SK-N-SH treated with all-trans-retinoic acid at 6 μM for 48 hours (cell line): ENCODE results near the gene BRMS1.
"Not testable (repeated sequence)": the region's sequence is repeated elsewhere in the genome, so short reads cannot be mapped to it uniquely, and the experiment has no call there.

ENCODE experiments used
- ATAC-seq: fragments of 200-7000 bp; cut with Tn5 transposase; 3 replicates; pipeline ENCODE4 v1.9.1; 2020; ENCODE audit warnings: mild to moderate bottlenecking, moderate library complexity
- ARNTL ChIP-seq: fragments of 450-650 bp; formaldehyde crosslinking; IDR thresholded peaks from 2 replicates; pipeline ENCODE4 v1.5.0; 2020; ENCODE audit warnings: low read depth, mild to moderate bottlenecking, moderate library complexity, borderline replicate concordance
- BACH2 ChIP-seq: fragments of 250-450 bp; sonication (Bioruptor Pico); IDR thresholded peaks from 2 replicates; pipeline ENCODE4 v1.9.0; 2021; ENCODE audit warnings: mild to moderate bottlenecking, borderline replicate concordance
- CREB5 ChIP-seq: fragments of 250-450 bp; sonication (Bioruptor Pico); IDR thresholded peaks from 2 replicates; pipeline ENCODE4 v1.5.1; 2020; ENCODE audit warnings: low read depth, mild to moderate bottlenecking, moderate library complexity
- CSDC2 ChIP-seq: fragments of 250-450 bp; sonication (Bioruptor Pico); IDR thresholded peaks from 2 replicates; pipeline ENCODE4 v1.5.0; 2020; ENCODE audit warnings: mild to moderate bottlenecking, moderate library complexity
- ESRRG ChIP-seq: fragments of 250-450 bp; sonication (Bioruptor Pico); IDR thresholded peaks from 2 replicates; pipeline ENCODE4 v1.6.1; 2021; ENCODE audit warnings: mild to moderate bottlenecking
- GLIS3 ChIP-seq: fragments of 250-450 bp; sonication (Bioruptor Pico); IDR thresholded peaks from 2 replicates; pipeline ENCODE4 v1.5.0; 2020; ENCODE audit warnings: mild to moderate bottlenecking, moderate library complexity
- ISL1 ChIP-seq: fragments of 250-450 bp; sonication (Bioruptor Pico); IDR thresholded peaks from 2 replicates; pipeline ENCODE4 v2.1.2; 2022; ENCODE audit warnings: mild to moderate bottlenecking, moderate library complexity
- OSR1 ChIP-seq: fragments of 250-450 bp; sonication (Bioruptor Pico); IDR thresholded peaks from 2 replicates; pipeline ENCODE4 v1.8.0; 2022; ENCODE audit warnings: moderate library complexity, mild to moderate bottlenecking, inconsistent platforms
- PPARA ChIP-seq: fragments of 250-450 bp; sonication (Bioruptor Pico); IDR thresholded peaks from 2 replicates; pipeline ENCODE4 v1.5.0; 2020; ENCODE audit warnings: mild to moderate bottlenecking, borderline replicate concordance
- SNAI2 ChIP-seq: fragments of 250-450 bp; sonication (Bioruptor Pico); IDR thresholded peaks from 2 replicates; pipeline ENCODE4 v1.5.0; 2020; ENCODE audit warnings: mild to moderate bottlenecking, moderate library complexity
- TCF4 ChIP-seq: fragments of 250-450 bp; sonication (Bioruptor Pico); IDR thresholded peaks from 2 replicates; pipeline ENCODE4 v1.8.0; 2021; ENCODE audit warnings: mild to moderate bottlenecking, moderate library complexity, borderline replicate concordance
- TOX ChIP-seq: fragments of 250-450 bp; sonication (Bioruptor Pico); IDR thresholded peaks from 2 replicates; pipeline ENCODE4 v1.8.0; 2021; ENCODE audit warnings: mild to moderate bottlenecking, moderate library complexity, borderline replicate concordance
- TSHZ2 ChIP-seq: fragments of 250-450 bp; sonication (Bioruptor Pico); IDR thresholded peaks from 2 replicates; pipeline ENCODE4 v1.5.0; 2020; ENCODE audit warnings: mild to moderate bottlenecking, moderate library complexity
- ZC3H10 ChIP-seq: fragments of 250-450 bp; sonication (Bioruptor Pico); IDR thresholded peaks from 2 replicates; pipeline ENCODE4 v1.5.1; 2021; ENCODE audit warnings: mild to moderate bottlenecking, moderate library complexity
- ZFP3 ChIP-seq: fragments of 250-450 bp; sonication (Bioruptor Pico); IDR thresholded peaks from 2 replicates; pipeline ENCODE4 v1.5.0; 2020; ENCODE audit warnings: mild to moderate bottlenecking, moderate library complexity
- ZFP30 ChIP-seq: fragments of 450-650 bp; formaldehyde crosslinking; IDR thresholded peaks from 2 replicates; pipeline ENCODE4 v1.5.0; 2022; ENCODE audit warnings: mild to moderate bottlenecking, moderate library complexity
- ZNF565 ChIP-seq: fragments of 450-650 bp; formaldehyde crosslinking; conservative IDR thresholded peaks from 2 replicates; pipeline ENCODE4 v1.5.0; 2020; ENCODE audit warnings: low read depth, mild to moderate bottlenecking, moderate library complexity
- ZNF70 ChIP-seq: fragments of 450-650 bp; formaldehyde crosslinking; IDR thresholded peaks from 2 replicates; pipeline ENCODE4 v1.5.0; 2020; ENCODE audit warnings: mild to moderate bottlenecking, moderate library complexity
- ZNF8 ChIP-seq: fragments of 450-650 bp; formaldehyde crosslinking; IDR thresholded peaks from 2 replicates; pipeline ENCODE4 v1.5.0; 2020; ENCODE audit warnings: mild to moderate bottlenecking, moderate library complexity
- TF ChIP-seq, protein P1 (sequence below): fragments of 250-450 bp; sonication (Bioruptor Pico); IDR thresholded peaks from 2 replicates; pipeline ENCODE4 v1.5.1; 2021; ENCODE audit warnings: mild to moderate bottlenecking, moderate library complexity
- TF ChIP-seq, protein P2 (sequence below): fragments of 250-450 bp; sonication (Bioruptor Pico); IDR thresholded peaks from 2 replicates; pipeline ENCODE4 v1.8.0; 2021; ENCODE audit warnings: low read depth, mild to moderate bottlenecking, moderate library complexity, borderline replicate concordance

BRMS1 gene

GRCh38 chr11:66320748-66321147 lies 24.2 kb downstream of the BRMS1 start:
- not testable (repeated sequence) for ATAC-seq

- ATAC-seq, result not testable (repeated sequence)
Measured at GRCh38 chr11:66320289-66320688, 24.6 kb downstream of the BRMS1 start.

DNA sequence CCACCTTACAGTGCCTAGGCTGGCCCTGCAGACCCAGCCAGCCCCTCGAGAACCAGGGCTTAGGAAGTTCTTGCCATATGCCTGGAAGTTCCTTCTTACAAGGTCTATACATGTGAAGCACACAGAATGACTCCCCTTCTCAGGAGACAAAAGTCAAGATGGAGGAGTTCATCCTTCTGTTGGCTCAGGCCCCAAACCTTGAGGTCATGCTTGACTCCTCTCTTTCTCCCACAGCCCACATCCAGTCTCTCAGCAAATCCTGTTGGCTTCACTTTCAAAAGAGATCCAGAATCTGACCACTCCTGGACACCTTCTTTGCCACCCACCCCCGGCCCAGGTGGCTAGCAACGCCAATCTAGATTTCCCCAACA lies 26.3 kb downstream of the BRMS1 start:
- TF ChIP-seq CSDC2 (CRISPR knock-in tag), result no peak
- TF ChIP-seq ZC3H10 (CRISPR knock-in tag), result no peak
- no peak for TF ChIP-seq SNAI2 (CRISPR knock-in tag)
- no peak for TF ChIP-seq CREB5 (CRISPR knock-in tag)
- no peak for TF ChIP-seq TOX (CRISPR knock-in tag)
- no peak for TF ChIP-seq OSR1
- no peak for TF ChIP-seq ESRRG
- TF ChIP-seq ZNF565 (CRISPR knock-in tag), result no peak
- TF ChIP-seq TCF4, result no peak
- ATAC-seq, result no peak

GRCh38 chr11:66317723-66318599 lies 26.9 kb downstream of the BRMS1 start:
- no peak for ATAC-seq
- TF ChIP-seq ZNF565 (CRISPR knock-in tag) (no peak), ZNF70 (CRISPR knock-in tag) (no peak), BACH2 (CRISPR knock-in tag) (no peak), TOX (CRISPR knock-in tag) (no peak), CREB5 (CRISPR knock-in tag) (no peak), TCF4 (no peak), ZC3H10 (CRISPR knock-in tag) (no peak), TSHZ2 (CRISPR knock-in tag) (no peak), CSDC2 (CRISPR knock-in tag) (no peak), PPARA (no peak), ZFP3 (CRISPR knock-in tag) (no peak), SNAI2 (CRISPR knock-in tag) (no peak), OSR1 (no peak), ESRRG (no peak), ZFP30 (no peak)
- TF ChIP-seq, protein P1, sequence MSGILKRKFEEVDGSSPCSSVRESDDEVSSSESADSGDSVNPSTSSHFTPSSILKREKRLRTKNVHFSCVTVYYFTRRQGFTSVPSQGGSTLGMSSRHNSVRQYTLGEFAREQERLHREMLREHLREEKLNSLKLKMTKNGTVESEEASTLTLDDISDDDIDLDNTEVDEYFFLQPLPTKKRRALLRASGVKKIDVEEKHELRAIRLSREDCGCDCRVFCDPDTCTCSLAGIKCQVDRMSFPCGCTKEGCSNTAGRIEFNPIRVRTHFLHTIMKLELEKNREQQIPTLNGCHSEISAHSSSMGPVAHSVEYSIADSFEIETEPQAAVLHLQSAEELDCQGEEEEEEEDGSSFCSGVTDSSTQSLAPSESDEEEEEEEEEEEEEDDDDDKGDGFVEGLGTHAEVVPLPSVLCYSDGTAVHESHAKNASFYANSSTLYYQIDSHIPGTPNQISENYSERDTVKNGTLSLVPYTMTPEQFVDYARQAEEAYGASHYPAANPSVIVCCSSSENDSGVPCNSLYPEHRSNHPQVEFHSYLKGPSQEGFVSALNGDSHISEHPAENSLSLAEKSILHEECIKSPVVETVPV (CRISPR knock-in tag), result no peak
- TF ChIP-seq, protein P2, sequence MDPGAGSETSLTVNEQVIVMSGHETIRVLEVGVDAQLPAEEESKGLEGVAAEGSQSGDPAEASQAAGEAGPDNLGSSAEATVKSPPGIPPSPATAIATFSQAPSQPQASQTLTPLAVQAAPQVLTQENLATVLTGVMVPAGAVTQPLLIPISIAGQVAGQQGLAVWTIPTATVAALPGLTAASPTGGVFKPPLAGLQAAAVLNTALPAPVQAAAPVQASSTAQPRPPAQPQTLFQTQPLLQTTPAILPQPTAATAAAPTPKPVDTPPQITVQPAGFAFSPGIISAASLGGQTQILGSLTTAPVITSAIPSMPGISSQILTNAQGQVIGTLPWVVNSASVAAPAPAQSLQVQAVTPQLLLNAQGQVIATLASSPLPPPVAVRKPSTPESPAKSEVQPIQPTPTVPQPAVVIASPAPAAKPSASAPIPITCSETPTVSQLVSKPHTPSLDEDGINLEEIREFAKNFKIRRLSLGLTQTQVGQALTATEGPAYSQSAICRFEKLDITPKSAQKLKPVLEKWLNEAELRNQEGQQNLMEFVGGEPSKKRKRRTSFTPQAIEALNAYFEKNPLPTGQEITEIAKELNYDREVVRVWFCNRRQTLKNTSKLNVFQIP (CRISPR knock-in tag), result no peak

DNA sequence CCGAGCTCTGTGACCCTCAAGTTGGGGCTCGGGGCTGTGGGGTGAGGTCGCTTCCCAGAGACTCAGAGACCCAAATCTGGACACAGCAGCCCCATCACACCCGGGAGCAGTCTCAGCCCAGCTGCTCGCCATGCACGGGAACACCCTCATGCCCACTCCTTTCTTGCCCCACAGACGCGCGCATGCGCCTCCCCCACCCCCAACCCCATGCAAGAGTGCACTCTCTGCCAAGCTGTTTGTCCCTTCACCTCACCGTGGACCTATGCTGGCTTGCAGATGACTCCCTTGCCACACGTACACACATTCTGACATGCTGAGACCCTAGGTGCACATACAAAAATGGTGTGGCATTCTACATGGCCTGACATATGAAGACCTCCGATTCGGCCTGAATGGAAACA lies 27.6 kb downstream of the BRMS1 start:
- no peak for ATAC-seq
- TF ChIP-seq ZFP30, result no peak
- TF ChIP-seq ARNTL, result no peak
- no peak for TF ChIP-seq ZNF70 (CRISPR knock-in tag)
- TF ChIP-seq, protein P2 (CRISPR knock-in tag), result no peak
- TF ChIP-seq, protein P1 (CRISPR knock-in tag), result no peak
- TF ChIP-seq GLIS3 (CRISPR knock-in tag), result no peak
- no peak for TF ChIP-seq ZNF8 (CRISPR knock-in tag)
- TF ChIP-seq ISL1 (CRISPR knock-in tag), result no peak
